GM18505 (cell line): Measurements from ENCODE around the gene TSPAN14.
"Not testable (repeated sequence)": the region's sequence is repeated elsewhere in the genome, so short reads cannot be mapped to it uniquely, and the experiment has no call there.

ENCODE experiments used
- ATAC-seq: cut with Tn5 transposase; IDR thresholded peaks from one replicate; pipeline ENCODE4 v1.9.1; 2021; ENCODE audit not compliant: unreplicated experiment
- POLR2A ChIP-seq: IDR thresholded peaks from 4 replicates; pipeline ENCODE4 v1.6.1; 2011; ENCODE audit warnings: borderline replicate concordance; ENCODE audit not compliant: insufficient read depth, insufficient read length; ENCODE audit errors: extremely low read depth

TSPAN14 gene

GRCh38 chr10:80538481-80539185, 84.5 kb downstream of the TSPAN14 start:
- ATAC-seq: no peak
- TF ChIP-seq POLR2A: no peak

GRCh38 chr10:80539421-80540031, 85.4 kb downstream of the TSPAN14 start:
- no peak for ATAC-seq

GRCh38 chr10:80540136-80540535, 86.0 kb downstream of the TSPAN14 start:
- TF ChIP-seq POLR2A: no peak

More at GRCh38 chr10:80539421-80540031, 85.4 kb downstream of the TSPAN14 start:
- no peak for TF ChIP-seq POLR2A

GRCh38 chr10:80540618-80540980, 86.5 kb downstream of the TSPAN14 start:
- no peak for ATAC-seq
- no peak for TF ChIP-seq POLR2A

More at GRCh38 chr10:80540136-80540535, 86.0 kb downstream of the TSPAN14 start:
- ATAC-seq: no peak

GRCh38 chr10:80540981-80541750, 87.1 kb downstream of the TSPAN14 start:
- TF ChIP-seq POLR2A: no peak
- ATAC-seq: peak; percentile 57

GRCh38 chr10:80542053-80542452, 87.9 kb downstream of the TSPAN14 start:
- ATAC-seq: no peak
- no peak for TF ChIP-seq POLR2A

GRCh38 chr10:80542652-80543318, 88.7 kb downstream of the TSPAN14 start:
- ATAC-seq: no peak
- no peak for TF ChIP-seq POLR2A

GRCh38 chr10:80543319-80543672, 89.2 kb downstream of the TSPAN14 start:
- not testable (repeated sequence) for ATAC-seq

GRCh38 chr10:80544316-80544953, 90.3 kb downstream of the TSPAN14 start:
- no peak for TF ChIP-seq POLR2A
- ATAC-seq: no peak

- no peak for TF ChIP-seq POLR2A
- ATAC-seq: no peak
These were observed 91.3 kb downstream of the TSPAN14 start for GRCh38 chr10:80545258-80545881.

- no peak for TF ChIP-seq POLR2A
- no peak for ATAC-seq
These were observed 98.1 kb downstream of the TSPAN14 start for GRCh38 chr10:80552151-80552646.

- no peak for ATAC-seq
These were observed 99.3 kb downstream of the TSPAN14 start for GRCh38 chr10:80553436-80553835.

GRCh38 chr10:80554050-80554449, 99.9 kb downstream of the TSPAN14 start:
- TF ChIP-seq POLR2A: no peak
- ATAC-seq: no peak

More at GRCh38 chr10:80553436-80553835, 99.3 kb downstream of the TSPAN14 start:
- no peak for TF ChIP-seq POLR2A

- no peak for ATAC-seq
- no peak for TF ChIP-seq POLR2A
These were observed 101.3 kb downstream of the TSPAN14 start for GRCh38 chr10:80555415-80555814.
